WI38 (cell line): ENCODE results near the gene ZNF438.

Source experiments
- H3K4me3 ChIP-seq: 2 replicates; pipeline ENCODE4 v1.5.1; 2011; ENCODE audit warnings: low read depth, mild to moderate bottlenecking, control low read depth, low read length
- CTCF ChIP-seq: IDR thresholded peaks from 2 replicates; pipeline ENCODE4 v1.5.1; 2012; ENCODE audit warnings: low read depth, mild to moderate bottlenecking, control low read depth, low read length

Gene ZNF438

GRCh38 chr10:31073211-31073610, 41.5 kb upstream of the ZNF438 start:
- H3K4me3 ChIP-seq = no peak overlapping the region
- no peak for TF ChIP-seq CTCF

- TF ChIP-seq CTCF = no peak
- no peak overlapping the region for H3K4me3 ChIP-seq
Measured at GRCh38 chr10:31072451-31072850, 40.8 kb upstream of the ZNF438 start.

- no peak for TF ChIP-seq CTCF
Measured at GRCh38 chr10:31071232-31072005, 39.8 kb upstream of the ZNF438 start.

GRCh38 chr10:31070691-31071090, 39.0 kb upstream of the ZNF438 start:
- H3K4me3 ChIP-seq = no peak overlapping the region
- no peak for TF ChIP-seq CTCF

More at GRCh38 chr10:31071232-31072005, 39.8 kb upstream of the ZNF438 start:
- H3K4me3 ChIP-seq = no peak overlapping the region

- TF ChIP-seq CTCF = no peak
- H3K4me3 ChIP-seq = no peak overlapping the region
Measured at GRCh38 chr10:31070025-31070424, 38.4 kb upstream of the ZNF438 start.

GRCh38 chr10:31069411-31069810, 37.7 kb upstream of the ZNF438 start:
- no peak overlapping the region for H3K4me3 ChIP-seq
- no peak for TF ChIP-seq CTCF

- no peak for TF ChIP-seq CTCF
Measured at GRCh38 chr10:31064348-31064747, 32.7 kb upstream of the ZNF438 start.

More at GRCh38 chr10:31064348-31064747, 32.7 kb upstream of the ZNF438 start:
- no peak overlapping the region for H3K4me3 ChIP-seq
